Keratinocyte (primary cell): ENCODE data around the gene SLC26A9. TPM values are rescaled to one million over a fixed set of nuclear protein-coding genes. Genes with fewer than 3 reads are reported as not detected.
"Not testable (repeated sequence)": the region's sequence is repeated elsewhere in the genome, so short reads cannot be mapped to it uniquely, and the experiment has no call there.

ENCODE experiments used
- DNase-seq: peaks from one replicate; pipeline ENCODE4 v3.0.0-alpha.2; 2011; ENCODE audit warnings: low read depth, missing footprints, low spot score
- FAIRE-seq: peaks from 2 replicates; lab custom pipeline; 2011; peaks lifted over from hg19 to GRCh38; lab: Jason Lieb, UNC
- H2AFZ ChIP-seq: 2 replicates; pipeline ENCODE4 v1.6.0; 2012; ENCODE audit warnings: low read length, control low read depth, inconsistent platforms; ENCODE audit not compliant: control insufficient read depth
- H3K27ac ChIP-seq: 2 replicates; pipeline ENCODE4 v1.5.1; 2011; ENCODE audit warnings: low read length; ENCODE audit not compliant: control insufficient read depth, insufficient read depth
- H3K27me3 ChIP-seq: 3 replicates; pipeline ENCODE4 v1.6.0; 2011; ENCODE audit warnings: low read length; ENCODE audit not compliant: control insufficient read depth, insufficient read depth; ENCODE audit errors: extremely low read depth
- H3K36me3 ChIP-seq, 2 experiments: 2 replicates in 1 of 2; 3 replicates in 1 of 2; pipeline ENCODE4 v1.5.1; 2011; ENCODE audit warnings: low read length in 2 of 2, mild to moderate bottlenecking in 1 of 2; ENCODE audit not compliant: control insufficient read depth in 2 of 2, insufficient read depth in 2 of 2; ENCODE audit errors: extremely low read depth in 1 of 2
- H3K4me1 ChIP-seq: 3 replicates; pipeline ENCODE4 v1.5.1; 2011; ENCODE audit warnings: low read length; ENCODE audit not compliant: control insufficient read depth, insufficient read depth; ENCODE audit errors: extremely low read depth
- H3K4me2 ChIP-seq: 3 replicates; pipeline ENCODE4 v1.6.0; 2011; ENCODE audit warnings: low read depth, low read length; ENCODE audit not compliant: control insufficient read depth, insufficient read depth; ENCODE audit errors: extremely low read depth
- H3K4me3 ChIP-seq, 3 experiments: fragments of 200-600 bp in 1 of 3; sonication (generic) in 1 of 3; 2 replicates in 2 of 3; 3 replicates in 1 of 3; pipeline ENCODE4 v1.5.1; 2011 to 2016; ENCODE audit warnings: low read length in 3 of 3, mild to moderate bottlenecking in 3 of 3, control low read depth in 2 of 3, inconsistent platforms in 1 of 3, low read depth in 1 of 3, mixed read lengths in 1 of 3, mixed run types in 1 of 3, moderate library complexity in 1 of 3; ENCODE audit not compliant: control insufficient read depth in 2 of 3, insufficient read depth in 2 of 3; ENCODE audit errors: extremely low read depth in 1 of 3
- H3K79me2 ChIP-seq: 2 replicates; pipeline ENCODE4 v1.6.0; 2012; ENCODE audit warnings: low read length; ENCODE audit not compliant: control insufficient read depth, insufficient read depth
- H3K9ac ChIP-seq: 3 replicates; pipeline ENCODE4 v1.6.0; 2011; ENCODE audit warnings: low read length; ENCODE audit not compliant: control insufficient read depth, insufficient read depth; ENCODE audit errors: extremely low read depth
- H3K9me1 ChIP-seq: 3 replicates; pipeline ENCODE4 v1.6.0; 2011; ENCODE audit warnings: low read length; ENCODE audit not compliant: control insufficient read depth, insufficient read depth; ENCODE audit errors: extremely low read depth
- H3K9me3 ChIP-seq: 2 replicates; pipeline ENCODE4 v1.5.1; 2012; ENCODE audit warnings: low read depth, low read length; ENCODE audit not compliant: control insufficient read depth
- H4K20me1 ChIP-seq: 3 replicates; pipeline ENCODE4 v1.6.0; 2011; ENCODE audit warnings: low read length; ENCODE audit not compliant: control insufficient read depth, insufficient read depth; ENCODE audit errors: extremely low read depth
- EZH2 ChIP-seq: IDR thresholded peaks from one replicate; pipeline ENCODE4 v1.6.1; 2012; ENCODE audit warnings: inconsistent platforms, mild to moderate bottlenecking, low read length, moderate library complexity
- dilution Hi-C: fragments of 300-500 bp; cut with MboI; formaldehyde crosslinking; loops from one replicate; pipeline ENCODE4 v1.7.0; 2020; ENCODE audit warnings: low sequenced_read_pairs; ENCODE audit not compliant: extremely low pct_ligation_motif_present
- polyA plus RNA-seq, 5 experiments: library from polyadenylated mRNA; depleted of rRNA in 3 of 5; stranded (reverse) in 3 of 5; stranded (forward) in 1 of 5; unstranded in 1 of 5; fragments of >200 nt; gene quantifications; 1 replicate in 1 of 5; 2 replicates in 3 of 5; 3 replicates in 1 of 5; pipeline versions ENCODE4 v1.2.1 to v1.2.3, GENCODE V29; 2011 to 2012; ENCODE audit warnings: missing spikeins in 2 of 5, low read depth in 1 of 5, low replicate concordance in 1 of 5
- TF ChIP-seq, protein P1 (sequence below), 3 experiments: IDR thresholded peaks in 1 of 3; conservative IDR thresholded peaks in 1 of 3; optimal IDR thresholded peaks in 1 of 3; 2 replicates in 2 of 3; 3 replicates in 1 of 3; pipeline versions ENCODE3 to v1.5.1; 2011; ENCODE audit warnings: low read length in 3 of 3, mild to moderate bottlenecking in 3 of 3, moderate library complexity in 2 of 3, control low read depth in 1 of 3, inconsistent platforms in 1 of 3; ENCODE audit not compliant: insufficient read depth in 2 of 3; ENCODE audit errors: extremely low read depth in 1 of 3

The SLC26A9 gene
- polyA plus RNA-seq, 1 donor (not counting 4 experiments of a cell fraction or from before 2014, with no cell fraction given): 0.03 TPM

- H2AFZ ChIP-seq: no peak overlapping the region
- TF ChIP-seq, protein P1, sequence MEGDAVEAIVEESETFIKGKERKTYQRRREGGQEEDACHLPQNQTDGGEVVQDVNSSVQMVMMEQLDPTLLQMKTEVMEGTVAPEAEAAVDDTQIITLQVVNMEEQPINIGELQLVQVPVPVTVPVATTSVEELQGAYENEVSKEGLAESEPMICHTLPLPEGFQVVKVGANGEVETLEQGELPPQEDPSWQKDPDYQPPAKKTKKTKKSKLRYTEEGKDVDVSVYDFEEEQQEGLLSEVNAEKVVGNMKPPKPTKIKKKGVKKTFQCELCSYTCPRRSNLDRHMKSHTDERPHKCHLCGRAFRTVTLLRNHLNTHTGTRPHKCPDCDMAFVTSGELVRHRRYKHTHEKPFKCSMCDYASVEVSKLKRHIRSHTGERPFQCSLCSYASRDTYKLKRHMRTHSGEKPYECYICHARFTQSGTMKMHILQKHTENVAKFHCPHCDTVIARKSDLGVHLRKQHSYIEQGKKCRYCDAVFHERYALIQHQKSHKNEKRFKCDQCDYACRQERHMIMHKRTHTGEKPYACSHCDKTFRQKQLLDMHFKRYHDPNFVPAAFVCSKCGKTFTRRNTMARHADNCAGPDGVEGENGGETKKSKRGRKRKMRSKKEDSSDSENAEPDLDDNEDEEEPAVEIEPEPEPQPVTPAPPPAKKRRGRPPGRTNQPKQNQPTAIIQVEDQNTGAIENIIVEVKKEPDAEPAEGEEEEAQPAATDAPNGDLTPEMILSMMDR (optimal IDR thresholded peaks at IDR 0.05 in 1 of 3, IDR thresholded peaks at IDR 0.05 in 1 of 3, conservative IDR thresholded peaks at IDR 0.05 in 1 of 3; ENCODE audit: extremely low read depth in 1 of 3, insufficient read depth in 2 of 3, low read length in 3 of 3): no peak
- TF ChIP-seq EZH2: no peak
- H4K20me1 ChIP-seq: no peaks in the 10 kb centered on the region
- H3K27ac ChIP-seq: no peak overlapping the region
- no peaks in the 10 kb centered on the region for H3K27me3 ChIP-seq
- no peak overlapping the region for H3K4me3 ChIP-seq
- H3K9me3 ChIP-seq: no peaks in the 10 kb centered on the region
- dilution Hi-C loops: no loop called here
- no peaks in the 10 kb centered on the region for H3K4me1 ChIP-seq
- H3K36me3 ChIP-seq: no peaks in the 10 kb centered on the region
- no peak overlapping the region for H3K4me2 ChIP-seq
- FAIRE-seq: no peak
- no peaks in the 10 kb centered on the region for H3K79me2 ChIP-seq
- no peaks in the 10 kb centered on the region for H3K9me1 ChIP-seq
- DNase-seq: no peak
- H3K9ac ChIP-seq: no peak overlapping the region
Observed at GRCh38 chr1:205896351-205896750, 46.9 kb downstream of the SLC26A9 start.

GRCh38 chr1:205894119-205894518 is 49.1 kb downstream of the SLC26A9 start:
- H2AFZ ChIP-seq, FAIRE-seq, DNase-seq, H4K20me1 ChIP-seq, H3K27me3 ChIP-seq, H3K27ac ChIP-seq, H3K4me2 ChIP-seq, H3K9ac ChIP-seq, H3K36me3 ChIP-seq, H3K4me3 ChIP-seq, H3K79me2 ChIP-seq, H3K9me3 ChIP-seq, dilution Hi-C loops, H3K9me1 ChIP-seq: not testable (repeated sequence)
- H3K4me1 ChIP-seq: peaks cover 14% of the 10 kb centered on the region

DNA sequence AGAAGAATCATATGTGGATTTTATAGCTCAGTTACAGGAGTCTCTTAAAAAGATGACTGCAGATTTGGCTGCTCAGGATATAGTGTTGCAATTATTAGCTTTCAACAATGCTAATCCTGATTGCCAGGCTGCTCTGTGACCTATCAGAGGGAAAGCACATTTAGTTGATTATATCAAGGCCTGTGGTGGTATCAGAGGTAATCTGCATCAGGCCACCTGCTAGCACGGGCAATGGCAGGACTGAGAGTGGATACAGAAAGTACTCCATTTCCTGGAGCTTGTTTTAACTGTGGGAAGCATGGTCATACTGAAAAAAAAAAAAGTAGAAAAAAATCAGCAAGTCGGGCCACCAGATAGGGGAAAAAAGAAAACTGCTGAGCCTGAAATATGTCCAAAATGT is 51.1 kb downstream of the SLC26A9 start:
- H3K4me3 ChIP-seq, H3K9ac ChIP-seq, H3K9me1 ChIP-seq, H3K79me2 ChIP-seq, dilution Hi-C loops, H3K27ac ChIP-seq, DNase-seq, H4K20me1 ChIP-seq, H3K9me3 ChIP-seq, H2AFZ ChIP-seq, FAIRE-seq, H3K27me3 ChIP-seq, H3K4me2 ChIP-seq, H3K36me3 ChIP-seq: not testable (repeated sequence)
- H3K4me1 ChIP-seq: peaks cover 15% of the 10 kb centered on the region

- H3K27ac ChIP-seq, H3K4me3 ChIP-seq, H3K4me2 ChIP-seq, H3K36me3 ChIP-seq, H4K20me1 ChIP-seq, H3K9ac ChIP-seq, H3K9me3 ChIP-seq, H3K79me2 ChIP-seq, DNase-seq, H2AFZ ChIP-seq, H3K27me3 ChIP-seq, H3K9me1 ChIP-seq, dilution Hi-C loops, FAIRE-seq: not testable (repeated sequence)
- peaks cover 15% of the 10 kb centered on the region for H3K4me1 ChIP-seq
Observed at GRCh38 chr1:205891481-205891880, 51.8 kb downstream of the SLC26A9 start.
